Activated CD8-positive, alpha-beta memory T cell treated with anti-CD3 and anti-CD28 coated beads, Interleukin-2, amount 10 ng/mL, durations not matched to agents 7 days and 5 days (primary cell): ENCODE results near the gene NCK1. TPM values are rescaled to one million over a fixed set of nuclear protein-coding genes. Genes with fewer than 3 reads are reported as not detected.
"Not testable (repeated sequence)": the region's sequence is repeated elsewhere in the genome, so short reads cannot be mapped to it uniquely, and the experiment has no call there.

ENCODE experiments used
- ATAC-seq: fragments of 150-1000 bp; cut with Tn5 transposase; one replicate; pipeline ENCODE4 v1.10.0; 2021; ENCODE audit warnings: moderate library complexity
- CTCF ChIA-PET: fragments of 350-600 bp; sonication (Branson Sonifier 250); formaldehyde crosslinking; loops from one replicate; lab custom pipeline; 2021; ENCODE audit warnings: antibody characterized with exemption; lab: Charles Lee
- DNase-seq: peaks from one replicate; pipeline ENCODE4 v3.0.0-alpha.2; 2020
- H3K27ac Mint-ChIP-seq: one replicate; pipeline ENCODE4 v1.8.0; 2021; ENCODE audit warnings: mild to moderate bottlenecking, mixed read lengths
- H3K27me3 Mint-ChIP-seq: one replicate; pipeline ENCODE4 v1.8.0; 2021; ENCODE audit warnings: mixed read lengths
- H3K36me3 Mint-ChIP-seq: one replicate; pipeline ENCODE4 v1.8.0; 2021; ENCODE audit warnings: mild to moderate bottlenecking, mixed read lengths
- H3K4me1 Mint-ChIP-seq: one replicate; pipeline ENCODE4 v1.8.0; 2021; ENCODE audit warnings: mixed read lengths
- H3K4me3 Mint-ChIP-seq: one replicate; pipeline ENCODE4 v1.8.0; 2021; ENCODE audit warnings: mild to moderate bottlenecking, moderate library complexity, mixed read lengths
- H3K9me3 Mint-ChIP-seq: one replicate; pipeline ENCODE4 v1.8.0; 2022; ENCODE audit warnings: low read depth, mixed read lengths
- total RNA-seq, 2 experiments: library from RNA; stranded (reverse); gene quantifications; one replicate each; pipeline ENCODE4 v1.2.3, GENCODE V29; 2021

Gene NCK1
- total RNA-seq, 2 experiments from 2014 or later, result 37.1 to 37.4 TPM

GRCh38 chr3:136838641-136839555, 23.1 kb upstream of the NCK1 start:
- H3K4me3 Mint-ChIP-seq, result no peak overlapping the region

DNA sequence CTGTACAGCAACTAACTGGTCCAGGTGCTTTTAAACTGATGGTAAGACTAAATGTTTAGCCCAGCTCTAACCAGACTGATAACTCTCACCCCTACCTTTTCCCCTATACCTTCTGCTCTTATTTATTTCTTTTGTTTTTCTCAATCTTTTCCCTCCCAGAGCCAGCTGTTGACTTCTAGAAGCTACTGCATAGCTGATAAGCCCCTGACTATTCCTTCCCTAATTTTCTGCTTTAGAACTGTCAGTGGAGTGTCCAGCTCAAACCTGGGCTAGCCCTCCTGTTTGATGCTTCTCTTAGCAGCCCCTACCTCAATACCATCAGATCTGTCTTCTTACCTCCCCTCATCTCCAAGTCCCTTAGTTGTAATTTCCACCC, 22.5 kb upstream of the NCK1 start:
- Mint-ChIP-seq H3K4me1 (peaks cover 30% of the 10 kb centered on the region), H3K9me3 (no peaks in the 10 kb centered on the region), H3K27me3 (no peaks in the 10 kb centered on the region), H3K4me3 (no peak overlapping the region), H3K27ac (peak overlapping the region; percentile 58), H3K36me3 (peaks cover 21% of the 10 kb centered on the region)
- no peak for DNase-seq
- CTCF ChIA-PET, result interaction anchor here (1.2 to 1.3 kb wide), 2 partner anchors 21 to 22 kb away, joined by 3 to 5 read pairs; partner anchors contain the start of genes NCK1 and SLC35G2
- peak; percentile 23 for ATAC-seq

More at GRCh38 chr3:136838641-136839555, 23.1 kb upstream of the NCK1 start:
- CTCF ChIA-PET, result interaction anchor here (1.3 kb wide), 1 partner anchor 20 kb away, joined by 3 read pairs; the partner anchor contains the start of gene SLC35G2
- DNase-seq, result no peak
- Mint-ChIP-seq H3K27me3 (no peaks in the 10 kb centered on the region), H3K4me1 (peaks cover 30% of the 10 kb centered on the region), H3K9me3 (no peaks in the 10 kb centered on the region), H3K36me3 (peaks cover 21% of the 10 kb centered on the region), H3K27ac (peak overlapping the region; percentile 58)
- peak; percentile 49 for ATAC-seq

DNA sequence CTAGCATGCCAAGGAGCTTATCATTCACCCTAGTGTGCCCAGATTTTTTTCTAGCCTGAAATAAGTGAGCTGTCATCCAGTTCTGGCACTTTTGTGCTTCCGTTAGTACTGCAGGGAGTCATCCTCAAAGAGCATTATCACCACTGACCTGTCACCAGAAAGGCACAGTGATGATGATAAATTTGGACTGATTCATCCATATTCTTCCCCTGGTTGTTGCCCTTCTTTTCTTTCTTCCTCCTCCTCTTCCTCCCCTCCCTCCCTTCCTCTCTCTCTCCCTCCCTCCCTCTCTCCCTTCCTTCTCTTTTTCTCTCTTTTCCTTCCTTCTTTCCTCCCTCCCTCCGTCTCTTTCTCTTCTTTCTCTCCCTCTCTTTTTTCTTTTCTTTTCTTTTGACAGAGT, 21.8 kb upstream of the NCK1 start:
- Mint-ChIP-seq H3K27me3 (no peaks in the 10 kb centered on the region), H3K27ac (no peak overlapping the region), H3K36me3 (peaks cover 26% of the 10 kb centered on the region), H3K4me1 (peaks cover 30% of the 10 kb centered on the region), H3K9me3 (no peaks in the 10 kb centered on the region), H3K4me3 (no peak overlapping the region)
- no peak for ATAC-seq
- DNase-seq, result no peak
- CTCF ChIA-PET, result interaction anchor here (0.6 to 1.2 kb wide), 2 partner anchors 22 to 69 kb away, joined by 3 to 5 read pairs; partner anchors contain the start of gene NCK1

GRCh38 chr3:136842294-136842693, 19.7 kb upstream of the NCK1 start:
- H3K4me3 Mint-ChIP-seq, result no peak overlapping the region
- peaks cover 34% of the 10 kb centered on the region for H3K36me3 Mint-ChIP-seq
- H3K27me3 Mint-ChIP-seq, result no peaks in the 10 kb centered on the region
- H3K4me1 Mint-ChIP-seq, result peaks cover 27% of the 10 kb centered on the region
- H3K27ac Mint-ChIP-seq, result no peak overlapping the region
- H3K9me3 Mint-ChIP-seq, result no peaks in the 10 kb centered on the region
- no peak for DNase-seq
- CTCF ChIA-PET, result interaction anchor here (0.6 to 2.4 kb wide), 2 partner anchors 9 to 90 kb away, joined by 3 to 8 read pairs; partner anchors contain the start of gene STAG1
- no peak for ATAC-seq

- no peak overlapping the region for H3K4me3 Mint-ChIP-seq
- H3K4me1 Mint-ChIP-seq, result peaks cover 11% of the 10 kb centered on the region
- ATAC-seq, result no peak
- DNase-seq, result no peak
- no peaks in the 10 kb centered on the region for H3K9me3 Mint-ChIP-seq
- H3K36me3 Mint-ChIP-seq, result peaks cover 28% of the 10 kb centered on the region
- CTCF ChIA-PET, result interaction anchor here (1.6 kb wide), 1 partner anchor 30 kb away, joined by 4 read pairs; no protein-coding TSS in a partner anchor
- no peak overlapping the region for H3K27ac Mint-ChIP-seq
- H3K27me3 Mint-ChIP-seq, result no peaks in the 10 kb centered on the region
Observed at GRCh38 chr3:136844724-136845123, 17.3 kb upstream of the NCK1 start.

GRCh38 chr3:136852180-136852579, 9.8 kb upstream of the NCK1 start:
- Mint-ChIP-seq H3K27ac (no peak overlapping the region), H3K36me3 (peaks cover 34% of the 10 kb centered on the region), H3K4me3 (no peak overlapping the region), H3K27me3 (no peaks in the 10 kb centered on the region), H3K9me3 (no peaks in the 10 kb centered on the region), H3K4me1 (peaks cover 10% of the 10 kb centered on the region)
- no peak for ATAC-seq
- CTCF ChIA-PET, result no interaction called here
- DNase-seq, result no peak

DNA sequence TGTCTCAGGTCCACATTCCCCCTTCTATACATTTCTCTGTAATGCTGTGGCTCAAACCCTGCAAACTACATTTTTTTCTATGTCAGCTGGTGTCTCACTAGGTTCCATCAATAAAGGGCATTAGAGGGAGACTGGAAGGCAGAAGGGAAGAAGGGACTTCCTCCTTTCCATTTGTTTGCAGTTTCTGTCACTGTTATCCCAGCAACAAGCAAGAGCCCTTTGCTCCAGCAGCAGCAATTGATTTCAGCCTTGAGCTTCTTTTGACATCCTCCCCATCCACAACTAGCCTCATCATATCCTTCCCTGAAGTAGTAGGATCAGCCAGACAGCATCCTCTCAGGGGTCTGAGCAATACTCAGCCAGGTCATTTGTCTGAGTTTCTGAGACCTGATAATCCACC, 5.3 kb upstream of the NCK1 start:
- no peak for ATAC-seq
- no peak for DNase-seq
- H3K36me3 Mint-ChIP-seq, result peaks cover 39% of the 10 kb centered on the region
- no peak overlapping the region for H3K4me3 Mint-ChIP-seq
- H3K27ac Mint-ChIP-seq, result no peak overlapping the region
- no peaks in the 10 kb centered on the region for H3K9me3 Mint-ChIP-seq
- peaks cover 32% of the 10 kb centered on the region for H3K4me1 Mint-ChIP-seq
- CTCF ChIA-PET, result no interaction called here
- no peaks in the 10 kb centered on the region for H3K27me3 Mint-ChIP-seq

DNA sequence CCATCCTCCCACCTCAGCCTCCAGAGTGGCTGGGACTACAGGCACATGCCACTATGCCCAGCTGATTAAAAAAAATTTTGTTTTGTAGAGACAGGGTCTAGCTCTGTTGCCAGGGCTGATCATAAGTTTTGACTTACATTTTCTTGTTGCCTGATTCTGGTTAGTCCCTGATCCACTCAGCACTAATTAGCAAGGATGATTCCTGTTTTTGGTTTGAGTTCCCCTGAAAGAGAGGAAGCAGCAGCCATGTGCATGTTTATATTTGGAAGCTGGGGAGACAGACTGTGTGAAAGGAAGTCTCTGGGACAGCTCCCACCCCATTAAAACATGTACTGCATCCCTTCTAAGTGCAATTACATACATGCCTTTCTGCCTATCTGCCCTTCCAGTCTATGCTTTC, 3.6 kb upstream of the NCK1 start:
- Mint-ChIP-seq H3K27me3 (no peaks in the 10 kb centered on the region), H3K4me3 (no peak overlapping the region), H3K36me3 (peaks cover 39% of the 10 kb centered on the region), H3K27ac (no peak overlapping the region), H3K4me1 (peaks cover 36% of the 10 kb centered on the region), H3K9me3 (no peaks in the 10 kb centered on the region)
- ATAC-seq (no peak), DNase-seq (no peak)
- CTCF ChIA-PET, result interaction anchor here (0.9 kb wide), 1 partner anchor 156 kb away, joined by 3 read pairs; no protein-coding TSS in a partner anchor

- Mint-ChIP-seq H3K27me3 (no peaks in the 10 kb centered on the region), H3K4me1 (peaks cover 42% of the 10 kb centered on the region)
Observed at GRCh38 chr3:136860541-136860940, 1.5 kb upstream of the NCK1 start.

DNA sequence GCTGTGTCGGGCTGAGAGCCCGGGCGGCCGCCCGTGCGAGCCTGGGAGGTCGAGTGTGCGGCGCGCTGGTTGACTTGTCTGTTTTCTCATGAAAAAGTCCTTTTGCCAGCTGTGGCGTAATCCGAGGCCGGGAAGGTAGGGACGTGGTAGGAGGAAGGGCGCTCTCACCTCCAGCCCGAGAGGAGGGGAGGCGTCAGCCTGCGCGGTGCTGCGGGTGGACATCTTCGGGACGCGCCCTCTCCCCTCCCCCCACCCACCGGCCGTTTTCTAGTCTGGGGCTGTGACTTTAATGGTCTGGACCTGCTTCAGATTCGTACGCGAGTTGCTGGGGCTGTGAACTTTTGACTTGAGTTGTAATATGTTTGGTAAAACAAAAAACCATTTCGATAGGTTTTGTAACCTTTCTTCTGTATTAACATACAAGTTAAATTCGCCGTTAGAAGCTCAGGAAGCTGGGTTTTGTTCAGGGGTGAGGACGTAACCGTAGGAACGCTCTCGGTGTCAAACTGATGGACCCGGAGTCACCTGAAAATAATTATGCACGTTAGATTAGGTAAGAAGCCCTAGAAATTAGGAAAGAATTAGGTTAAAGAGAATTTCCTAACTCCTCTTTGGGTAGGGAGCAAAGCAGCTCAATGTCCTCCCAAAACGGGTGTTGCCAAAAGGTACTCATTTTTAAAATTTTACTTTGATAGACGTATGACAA, 762 bp downstream of the NCK1 start:
- Mint-ChIP-seq H3K9me3 (no peaks in the 10 kb centered on the region), H3K36me3 (peaks cover 27% of the 10 kb centered on the region), H3K4me1 (peaks cover 47% of the 10 kb centered on the region), H3K27me3 (no peaks in the 10 kb centered on the region), H3K27ac (peak overlapping the region; percentile 90), H3K4me3 (peak overlapping the region; percentile 97)
- CTCF ChIA-PET, result interaction anchor here (0.6 to 2.9 kb wide), 11 partner anchors 55 to 704 kb away, joined by 3 to 30 read pairs (median 4); partner anchors contain the start of gene STAG1
- DNase-seq, result peak; percentile 63
- peak; percentile 6 for ATAC-seq

More at GRCh38 chr3:136860541-136860940, 1.5 kb upstream of the NCK1 start:
- Mint-ChIP-seq H3K27ac (peak overlapping the region; percentile 90), H3K4me3 (peak overlapping the region; percentile 97), H3K9me3 (no peaks in the 10 kb centered on the region), H3K36me3 (peaks cover 32% of the 10 kb centered on the region)
- CTCF ChIA-PET, result interaction anchor here (1.3 to 2.9 kb wide), 6 partner anchors 24 to 665 kb away, joined by 3 to 30 read pairs (median 6); partner anchors contain the start of genes MSL2 and STAG1
- DNase-seq (no peak), ATAC-seq (no peak)

DNA sequence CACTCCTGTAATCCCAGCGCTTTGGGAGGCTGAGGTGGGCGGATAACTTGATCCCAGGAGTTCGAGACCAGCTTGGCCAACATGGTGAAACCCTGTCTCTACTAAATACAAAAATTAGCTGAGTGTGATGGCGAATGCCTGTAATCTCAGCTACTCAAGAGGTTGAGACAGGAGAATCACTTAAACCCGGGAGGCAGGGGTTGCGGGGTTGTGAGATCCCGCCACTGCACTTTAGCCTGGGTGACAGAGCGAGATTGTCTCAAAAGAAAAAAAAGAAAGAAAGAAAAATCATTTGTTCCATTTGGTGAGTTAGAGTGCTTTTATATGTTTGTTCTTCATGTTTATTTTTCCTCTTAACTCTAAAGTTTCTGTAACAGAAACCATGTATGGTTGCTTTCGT, 7.3 kb downstream of the NCK1 start:
- H3K36me3 Mint-ChIP-seq, result peaks cover 63% of the 10 kb centered on the region
- no peak overlapping the region for H3K27ac Mint-ChIP-seq
- no peak overlapping the region for H3K4me3 Mint-ChIP-seq
- H3K4me1 Mint-ChIP-seq, result peaks cover 34% of the 10 kb centered on the region
- DNase-seq (no peak), ATAC-seq (no peak)
- CTCF ChIA-PET, result no interaction called here
- no peaks in the 10 kb centered on the region for H3K27me3 Mint-ChIP-seq
- H3K9me3 Mint-ChIP-seq, result peaks cover 15% of the 10 kb centered on the region

DNA sequence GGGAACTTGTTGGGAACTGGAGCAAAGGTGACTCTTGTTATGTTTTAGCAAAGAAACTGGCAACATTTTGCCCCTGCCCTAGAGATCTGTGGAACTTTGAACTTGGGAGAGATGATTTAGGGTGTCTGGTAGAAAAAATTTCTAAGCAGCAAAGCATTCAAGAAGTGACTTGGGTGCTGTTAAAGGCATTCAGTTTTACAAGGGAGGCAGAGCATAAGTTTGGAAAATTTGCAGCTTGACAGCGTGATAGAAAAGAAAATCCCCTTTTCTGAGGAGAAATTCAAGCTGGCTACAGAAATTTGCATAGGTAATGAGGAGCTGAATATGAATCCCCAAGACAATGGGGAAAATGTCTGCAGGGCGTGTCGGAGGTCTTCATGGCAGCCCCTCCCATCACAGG, 10.2 kb downstream of the NCK1 start:
- H3K4me1 Mint-ChIP-seq, result peaks cover 23% of the 10 kb centered on the region

DNA sequence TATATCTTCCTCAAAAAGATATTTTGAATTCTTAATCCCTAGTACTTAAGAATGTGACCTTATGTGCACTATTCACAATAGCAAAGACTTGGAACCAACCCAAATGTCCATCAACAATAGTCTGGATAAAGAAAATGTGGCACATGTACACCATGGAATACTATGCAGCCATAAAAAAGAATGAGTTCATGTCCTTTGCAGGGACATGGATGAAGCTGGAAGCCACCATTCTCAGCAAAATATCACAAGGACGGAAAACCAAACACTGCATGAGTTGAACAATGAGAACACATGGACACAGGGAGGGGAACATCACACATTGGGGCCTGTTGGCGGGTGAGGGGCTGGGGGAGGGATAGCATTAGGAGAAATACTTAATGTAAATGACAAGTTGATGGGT, 17.5 kb downstream of the NCK1 start:
- peaks cover 24% of the 10 kb centered on the region for H3K4me1 Mint-ChIP-seq
- H3K36me3 Mint-ChIP-seq, result peaks cover 43% of the 10 kb centered on the region
- ATAC-seq, DNase-seq, CTCF ChIA-PET, H3K27ac Mint-ChIP-seq, H3K27me3 Mint-ChIP-seq, H3K4me3 Mint-ChIP-seq: not testable (repeated sequence)
- H3K9me3 Mint-ChIP-seq, result peaks cover 15% of the 10 kb centered on the region

More for the DNA sequence above, 10.2 kb downstream of the NCK1 start:
- H3K27me3 Mint-ChIP-seq, H3K27ac Mint-ChIP-seq, H3K4me3 Mint-ChIP-seq, CTCF ChIA-PET, ATAC-seq, DNase-seq: not testable (repeated sequence)
- H3K9me3 Mint-ChIP-seq, result peaks cover 20% of the 10 kb centered on the region
- peaks cover 68% of the 10 kb centered on the region for H3K36me3 Mint-ChIP-seq
